DMS 273 treated with DMSO at 0.1 percent for 48 hours (cell line): Measurements from ENCODE around the gene SRR.
"Not testable (repeated sequence)": the region's sequence is repeated elsewhere in the genome, so short reads cannot be mapped to it uniquely, and the experiment has no call there.

Source experiments
- DNase-seq: peaks from one replicate; lab custom pipeline; 2025; lab: John Stamatoyannopoulos, UW

Gene SRR

DNA sequence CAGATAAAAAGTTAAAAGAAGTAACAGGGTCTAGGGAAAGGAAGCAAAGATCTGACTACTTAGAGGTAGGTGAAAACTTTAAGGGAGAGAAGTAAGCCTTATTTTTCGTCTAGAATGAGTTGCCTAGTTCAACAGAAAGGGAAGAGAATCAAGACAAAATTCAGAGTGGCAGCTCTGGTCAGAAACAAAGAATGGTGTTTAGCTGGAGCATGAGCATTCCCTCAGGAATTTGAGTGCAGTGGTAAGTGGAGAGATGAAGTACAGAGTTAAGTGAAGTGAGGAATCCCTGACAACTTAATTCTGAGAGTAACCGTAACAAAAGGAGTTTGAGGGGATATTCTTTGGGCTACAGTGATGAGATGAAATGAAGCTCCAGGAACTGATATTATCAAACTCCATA is 11.7 kb upstream of the SRR start:
- DNase-seq, result no peak

DNA sequence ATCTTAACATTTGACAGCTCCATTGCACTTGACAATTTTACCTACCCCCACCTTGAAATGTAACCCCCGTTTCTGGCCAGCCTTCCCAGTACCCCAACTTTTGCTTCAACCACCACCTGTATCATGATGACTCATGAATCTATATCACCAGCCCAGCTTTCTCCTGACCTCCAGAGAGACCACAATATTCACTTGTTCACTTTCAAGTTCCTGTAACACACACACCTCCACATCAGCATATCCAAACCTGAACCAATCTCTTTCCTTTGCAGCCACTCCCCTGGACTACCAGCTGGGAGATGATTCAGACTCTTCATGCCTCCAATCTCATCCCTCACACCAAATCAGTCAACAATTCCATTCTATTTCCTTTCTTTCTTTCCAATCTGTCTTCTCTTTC is 8.2 kb upstream of the SRR start:
- no peak for DNase-seq

DNA sequence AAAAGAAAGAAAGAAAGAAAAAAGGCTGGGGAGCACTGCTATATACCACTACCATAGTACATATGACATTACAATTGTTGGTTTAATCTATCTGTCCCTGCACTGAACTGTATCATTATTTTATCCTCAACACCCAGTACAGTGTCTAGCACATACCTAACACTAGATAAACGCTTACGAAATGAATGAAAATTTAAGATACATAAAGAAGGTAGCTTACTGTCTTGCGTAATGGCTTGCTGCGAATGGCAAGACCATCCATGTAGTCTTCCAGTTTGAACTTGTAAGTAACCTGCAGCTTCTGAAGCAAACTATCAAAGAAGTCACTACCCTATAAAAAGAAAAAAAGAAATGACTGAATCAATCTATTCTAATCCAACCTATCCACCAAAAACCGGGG is 6.7 kb upstream of the SRR start:
- no peak for DNase-seq

DNA sequence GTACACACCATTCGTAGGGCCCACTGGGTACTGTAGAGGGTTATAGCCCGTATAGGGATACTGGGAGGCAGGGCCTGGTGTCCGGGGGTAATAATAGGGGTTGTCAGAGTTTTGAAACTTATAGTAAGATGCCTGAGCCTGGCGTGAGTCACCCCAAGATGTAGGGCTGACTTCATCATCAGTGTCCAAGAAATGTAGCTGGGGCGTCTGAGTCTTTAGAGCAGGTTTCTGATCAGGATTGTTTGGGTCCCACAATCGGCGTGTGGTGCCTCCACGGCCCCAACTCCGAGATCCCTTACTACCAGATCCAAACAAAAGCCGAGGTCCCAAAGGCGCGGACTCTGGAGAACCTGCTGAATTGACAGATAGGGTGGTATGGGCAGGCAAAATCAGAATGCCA is 4.6 kb upstream of the SRR start:
- DNase-seq, result no peak

DNA sequence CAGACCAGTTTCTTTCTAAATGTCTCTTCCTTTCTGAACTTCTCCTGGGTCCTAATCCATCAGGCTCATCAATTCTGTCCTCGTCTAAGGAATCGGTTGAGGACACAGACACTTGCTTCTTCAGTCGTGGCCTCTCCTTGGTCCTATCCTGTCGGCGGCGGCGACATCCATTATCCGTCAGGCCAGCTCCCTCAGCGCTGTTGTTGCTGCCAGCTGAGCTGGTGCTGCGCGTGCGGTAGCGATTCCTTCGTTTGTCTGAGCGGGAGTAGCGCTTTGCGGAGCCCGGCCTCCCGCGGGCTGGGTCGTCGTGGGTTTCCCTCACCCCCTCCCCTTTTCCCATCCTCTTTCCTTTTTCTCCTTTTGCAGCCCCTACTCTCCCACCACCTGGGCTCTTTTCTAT is 4.0 kb upstream of the SRR start:
- no peak for DNase-seq

DNA sequence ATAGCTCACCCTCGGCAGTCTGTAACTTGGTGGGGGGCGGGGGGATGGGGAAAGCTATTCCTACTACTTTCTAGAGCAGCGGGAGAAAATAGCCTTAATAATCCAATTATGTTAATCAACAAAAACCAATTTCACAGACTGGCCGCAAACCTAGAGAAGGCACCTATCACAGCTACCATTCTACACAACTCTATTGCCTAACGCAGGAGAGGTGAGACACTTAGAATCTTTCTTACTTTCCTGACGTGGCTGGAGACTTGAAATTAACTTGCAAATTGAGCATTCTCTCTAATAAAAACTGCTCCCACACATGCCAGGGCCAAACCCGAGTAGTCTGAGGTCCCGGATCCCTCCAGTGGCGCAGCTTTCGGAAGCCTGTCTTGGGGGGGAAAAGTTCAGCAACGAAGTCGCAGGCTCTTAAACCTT is 959 bp upstream of the SRR start:
- no peak for DNase-seq

DNA sequence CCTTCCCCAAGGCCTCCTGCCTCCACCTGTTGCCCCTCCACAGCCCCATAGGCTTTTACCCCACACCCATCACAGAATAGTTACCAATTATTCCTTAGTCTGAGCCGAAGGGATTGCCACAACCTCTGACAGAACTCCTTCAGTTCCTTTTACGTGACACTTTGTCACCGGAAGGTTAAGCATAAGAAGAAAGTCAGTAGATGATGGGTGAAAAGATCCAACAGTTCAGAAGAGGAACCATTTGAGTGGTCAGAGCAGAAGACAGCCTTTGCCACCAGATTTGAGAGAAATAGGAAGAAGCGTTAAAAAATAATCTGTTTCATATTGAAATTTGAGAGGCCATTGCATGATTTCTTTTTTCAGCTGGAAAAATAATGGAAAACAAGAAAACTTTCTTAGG is 1.2 kb downstream of the SRR start:
- no peak for DNase-seq

DNA sequence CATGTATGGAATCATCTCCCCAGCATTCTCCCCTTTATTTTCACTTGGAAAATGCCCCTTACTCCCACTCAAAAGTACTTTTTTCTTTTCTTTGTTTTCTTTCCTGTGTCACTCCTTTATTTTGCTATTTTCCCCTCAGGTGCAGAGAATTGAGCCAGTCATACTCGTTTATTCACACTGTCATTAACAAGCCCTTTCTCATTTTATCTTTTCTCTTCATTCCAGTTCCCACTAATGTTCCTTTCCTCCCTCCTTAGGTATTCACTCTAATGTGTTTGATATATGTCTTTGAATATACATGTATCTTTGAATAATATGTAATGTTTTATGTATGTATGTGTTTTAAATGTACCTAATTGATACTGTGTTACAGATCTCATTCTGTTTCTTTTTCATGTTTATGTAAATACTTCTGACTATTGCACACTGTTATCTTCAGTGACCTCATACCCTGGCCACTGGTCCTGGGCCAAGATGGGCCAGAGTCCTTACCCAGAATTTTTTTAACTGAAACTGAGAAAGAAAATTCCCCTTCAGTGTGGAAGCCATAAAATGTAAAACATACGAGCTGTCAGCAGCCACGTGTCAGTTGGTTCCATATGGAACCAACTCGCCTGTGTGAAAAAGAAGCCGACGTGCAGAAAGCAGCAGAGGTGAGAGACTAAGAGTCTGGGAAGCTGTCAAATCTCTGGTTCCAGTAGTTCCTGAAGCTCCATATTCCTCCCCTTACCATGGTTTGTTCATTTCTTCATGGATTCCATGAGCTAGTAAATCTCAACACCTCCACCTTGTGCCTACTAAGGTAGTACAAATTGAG is 5.8 kb downstream of the SRR start:
- no peak for DNase-seq

DNA sequence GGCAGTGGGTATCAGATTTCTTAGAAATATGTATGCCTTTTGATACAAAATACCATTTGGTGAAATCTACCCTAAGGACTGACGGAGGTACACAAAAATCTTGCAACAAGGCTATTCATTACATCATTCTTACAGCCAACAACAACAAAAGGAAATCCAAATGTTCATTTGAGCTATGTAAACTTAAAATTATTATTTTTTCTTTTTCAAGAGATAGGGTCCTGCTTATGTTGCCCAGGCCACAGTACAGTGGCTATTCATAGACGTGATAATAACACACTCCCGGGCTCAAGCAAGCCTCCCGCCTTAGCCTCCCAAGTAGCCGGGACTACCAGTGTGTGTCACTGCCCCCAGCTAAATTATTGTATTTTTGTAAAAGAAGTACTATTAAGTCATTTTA is 9.0 kb downstream of the SRR start:
- DNase-seq, result no peak

DNA sequence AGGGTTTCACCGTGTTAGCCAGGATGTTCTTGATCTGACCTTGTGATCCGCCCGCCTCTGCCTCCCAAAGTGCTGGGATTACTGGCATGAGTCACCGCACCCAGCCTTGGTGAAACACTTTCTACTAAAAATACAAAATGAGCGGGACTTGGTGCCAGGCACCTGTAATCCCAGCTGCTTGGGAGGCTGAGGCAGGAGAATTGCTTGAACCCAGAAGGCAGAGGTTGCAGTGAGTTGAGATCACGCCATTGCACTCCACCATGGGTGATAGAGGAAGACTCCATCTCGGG is 13.1 kb downstream of the SRR start:
- not testable (repeated sequence) for DNase-seq

DNA sequence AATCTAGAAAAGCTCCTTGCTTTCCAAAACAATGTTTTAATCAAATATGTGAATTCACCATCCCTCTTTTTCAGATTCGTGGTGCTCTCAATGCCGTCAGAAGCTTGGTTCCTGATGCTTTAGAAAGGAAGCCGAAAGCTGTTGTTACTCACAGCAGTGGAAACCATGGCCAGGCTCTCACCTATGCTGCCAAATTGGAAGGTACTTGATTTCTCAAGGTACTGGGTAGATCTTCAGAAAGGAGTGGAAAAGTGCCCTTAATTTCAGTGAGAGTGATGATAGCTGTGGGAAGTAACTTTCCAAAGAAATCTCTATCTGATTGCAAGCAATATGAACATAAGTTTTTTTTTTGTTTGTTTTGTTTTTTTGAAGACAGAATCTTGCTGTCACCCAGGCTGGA is 14.0 kb downstream of the SRR start:
- no peak for DNase-seq

DNA sequence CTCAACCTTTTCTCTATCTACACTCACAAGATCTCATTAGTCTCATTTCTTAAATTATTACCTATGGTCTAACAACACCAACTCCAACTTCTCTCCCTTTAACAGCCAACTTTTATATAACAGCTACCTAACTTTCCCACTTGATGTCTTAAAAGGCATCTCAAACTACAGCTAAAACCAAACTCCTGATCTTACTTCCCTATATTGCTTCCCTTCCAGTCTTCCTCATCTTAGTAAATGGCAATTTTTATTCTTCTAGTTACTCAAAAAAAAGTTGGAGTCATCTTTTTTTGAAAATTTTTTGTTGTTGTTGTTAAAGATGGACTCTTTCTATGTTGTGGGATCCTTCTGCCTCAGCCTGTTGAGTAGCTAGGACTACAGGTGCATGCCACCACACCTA is 15.3 kb downstream of the SRR start:
- no peak for DNase-seq

DNA sequence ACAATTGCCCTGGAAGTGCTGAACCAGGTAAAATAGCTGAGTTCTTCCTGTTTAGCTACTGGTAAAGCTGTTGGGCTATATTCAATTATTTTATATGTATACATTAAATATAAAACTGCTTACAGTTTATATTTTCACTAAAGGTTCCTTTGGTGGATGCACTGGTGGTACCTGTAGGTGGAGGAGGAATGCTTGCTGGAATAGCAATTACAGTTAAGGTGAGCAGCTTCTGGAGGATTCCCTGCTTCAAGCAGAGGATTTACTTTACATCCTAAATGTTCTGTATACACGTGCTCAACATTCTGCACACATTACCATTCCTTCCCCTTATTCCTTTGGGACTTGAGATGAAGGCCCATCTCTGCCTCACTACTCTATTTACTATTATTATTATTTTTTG is 17.6 kb downstream of the SRR start:
- no peak for DNase-seq

DNA sequence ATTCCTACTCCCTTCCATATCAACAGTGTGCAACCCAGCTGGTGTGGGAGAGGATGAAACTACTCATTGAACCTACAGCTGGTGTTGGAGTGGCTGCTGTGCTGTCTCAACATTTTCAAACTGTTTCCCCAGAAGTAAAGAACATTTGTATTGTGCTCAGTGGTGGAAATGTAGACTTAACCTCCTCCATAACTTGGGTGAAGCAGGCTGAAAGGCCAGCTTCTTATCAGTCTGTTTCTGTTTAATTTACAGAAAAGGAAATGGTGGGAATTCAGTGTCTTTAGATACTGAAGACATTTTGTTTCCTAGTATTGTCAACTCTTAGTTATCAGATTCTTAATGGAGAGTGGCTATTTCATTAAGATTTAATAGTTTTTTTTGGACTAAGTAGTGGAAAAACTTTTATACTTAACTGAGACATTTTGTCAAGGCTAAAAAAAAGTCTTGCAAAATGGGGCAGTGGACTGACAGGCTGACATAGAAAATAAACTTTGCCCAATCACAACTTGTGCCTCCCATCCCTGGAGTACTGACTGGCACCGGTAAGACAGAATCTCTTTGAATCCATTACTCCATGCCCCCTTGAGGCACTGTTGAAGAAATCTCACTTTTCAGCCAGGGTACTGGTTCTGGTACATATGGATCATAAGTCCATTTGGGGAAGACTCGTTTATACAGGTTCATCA is 20.0 kb downstream of the SRR start:
- no peak for DNase-seq

DNA sequence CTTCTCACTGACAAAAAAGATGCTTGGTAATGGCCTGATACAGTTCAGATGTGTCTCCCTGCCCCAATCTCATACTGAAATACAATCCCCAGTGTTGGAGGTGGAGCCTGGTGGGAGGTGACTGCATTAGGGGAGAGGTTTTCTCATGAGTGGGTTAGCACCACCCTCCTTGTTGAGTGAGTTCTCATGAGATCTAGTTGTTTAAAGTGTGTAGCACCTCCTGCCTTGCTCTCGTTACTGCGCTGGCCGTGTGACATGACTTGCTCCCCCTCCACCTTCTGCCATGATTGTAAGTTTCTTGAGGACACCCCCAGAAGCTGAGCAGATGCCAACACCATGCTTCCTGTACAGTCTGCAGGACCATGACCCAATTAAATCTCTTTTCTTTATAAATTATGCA is 27.6 kb downstream of the SRR start:
- DNase-seq, result no peak

DNA sequence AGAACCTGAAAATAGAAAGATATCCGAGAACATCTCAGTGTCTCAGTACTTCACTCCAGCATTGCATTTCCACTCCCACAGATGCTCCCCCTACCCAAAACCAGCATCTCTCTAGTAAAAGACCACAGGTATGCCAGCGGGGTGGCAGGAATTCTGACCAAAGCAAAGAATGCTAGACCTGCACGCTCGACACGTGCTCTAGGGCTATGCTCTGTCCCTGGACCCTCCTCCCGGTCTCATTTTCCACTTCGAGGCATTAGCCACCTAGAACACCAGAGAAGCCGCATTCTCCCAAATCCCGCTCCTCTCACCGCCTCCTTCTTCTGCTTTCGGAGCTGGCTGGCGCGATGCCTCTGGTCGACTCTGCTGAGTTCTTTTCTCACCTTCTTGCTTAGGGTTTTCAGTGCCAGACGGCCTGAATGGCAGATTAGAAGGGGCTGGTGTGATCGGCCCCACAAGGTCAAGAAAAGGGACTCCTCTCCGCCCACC is 32.0 kb downstream of the SRR start:
- DNase-seq, result no peak

DNA sequence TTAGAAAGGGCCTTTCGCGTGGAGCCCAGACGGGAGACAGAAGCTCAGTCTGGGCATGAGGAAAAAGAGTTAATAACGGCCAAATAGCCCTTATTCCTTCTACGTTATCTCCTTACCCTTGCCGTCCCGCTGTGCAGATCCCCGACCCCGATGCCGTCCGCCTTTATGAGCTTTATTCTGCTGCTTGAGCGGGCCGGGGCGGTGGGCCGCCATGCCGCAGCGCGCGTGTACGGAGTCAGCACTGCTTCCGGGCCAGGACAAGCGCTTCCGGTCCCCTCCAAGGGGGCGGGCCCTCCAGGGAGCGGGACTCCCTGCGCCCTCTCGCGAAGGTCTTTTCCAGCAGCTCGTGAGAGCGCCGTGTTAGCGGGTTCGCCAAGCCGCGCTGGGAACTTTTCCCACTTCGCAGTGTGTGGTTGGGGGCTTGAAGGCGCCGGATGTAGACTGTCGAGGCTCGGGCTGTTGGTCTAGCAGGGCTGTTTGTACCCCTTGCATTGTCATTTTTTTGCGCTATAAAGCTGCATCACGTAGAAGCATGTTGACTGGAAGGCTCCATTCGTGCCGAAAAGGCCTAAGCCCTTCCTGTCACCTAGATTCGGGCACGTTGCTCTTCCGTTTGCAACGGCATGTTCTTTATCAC is 32.6 kb downstream of the SRR start, which contains the start of gene TSR1:
Gene TSR1, minus strand, starts transcription at position 243 of the 637 bp plus-strand sequence. Its CDS starts 30 bp downstream, at position 213.
- peak; percentile 40 for DNase-seq

DNA sequence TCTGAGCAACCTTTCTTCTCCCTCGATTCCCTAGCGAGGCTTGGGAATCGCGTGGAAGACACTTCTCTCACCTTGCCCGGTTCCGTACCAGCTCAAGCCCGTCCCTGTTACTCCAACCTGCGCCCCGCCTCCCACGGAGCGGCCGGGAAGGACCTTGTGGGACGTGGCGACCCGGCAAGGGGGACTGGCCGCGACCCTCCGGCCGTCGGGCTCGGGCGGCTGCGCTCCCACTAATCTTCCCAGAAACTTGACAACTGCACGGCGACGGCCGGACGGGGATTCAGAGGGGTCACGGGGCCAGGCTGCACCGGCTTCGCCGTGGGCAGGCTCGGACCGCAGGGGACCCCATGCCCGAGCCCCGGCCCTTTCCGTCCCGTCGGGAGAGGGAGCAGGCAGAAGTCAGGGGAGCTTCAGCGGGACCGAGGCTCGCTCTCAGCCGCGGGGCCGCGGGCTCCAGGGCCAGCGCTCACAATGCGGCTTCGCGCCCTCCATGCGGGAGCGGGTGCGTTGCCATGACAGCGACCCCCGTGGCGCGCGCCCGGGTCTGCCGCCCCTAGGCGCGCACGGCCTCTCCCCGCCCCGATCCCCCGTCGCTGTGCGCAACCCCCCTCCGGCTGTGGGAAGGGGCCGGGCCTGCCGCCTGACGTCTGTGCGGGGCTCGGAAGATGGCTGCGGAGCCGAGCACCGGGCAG is 33.2 kb downstream of the SRR start, which contains the start of gene SGSM2:
Gene SGSM2, plus strand, starts transcription at position 650 of the 692 bp plus-strand sequence. CDS start 188 bp downstream, outside the sequence.
- peak; percentile 18 for DNase-seq

DNA sequence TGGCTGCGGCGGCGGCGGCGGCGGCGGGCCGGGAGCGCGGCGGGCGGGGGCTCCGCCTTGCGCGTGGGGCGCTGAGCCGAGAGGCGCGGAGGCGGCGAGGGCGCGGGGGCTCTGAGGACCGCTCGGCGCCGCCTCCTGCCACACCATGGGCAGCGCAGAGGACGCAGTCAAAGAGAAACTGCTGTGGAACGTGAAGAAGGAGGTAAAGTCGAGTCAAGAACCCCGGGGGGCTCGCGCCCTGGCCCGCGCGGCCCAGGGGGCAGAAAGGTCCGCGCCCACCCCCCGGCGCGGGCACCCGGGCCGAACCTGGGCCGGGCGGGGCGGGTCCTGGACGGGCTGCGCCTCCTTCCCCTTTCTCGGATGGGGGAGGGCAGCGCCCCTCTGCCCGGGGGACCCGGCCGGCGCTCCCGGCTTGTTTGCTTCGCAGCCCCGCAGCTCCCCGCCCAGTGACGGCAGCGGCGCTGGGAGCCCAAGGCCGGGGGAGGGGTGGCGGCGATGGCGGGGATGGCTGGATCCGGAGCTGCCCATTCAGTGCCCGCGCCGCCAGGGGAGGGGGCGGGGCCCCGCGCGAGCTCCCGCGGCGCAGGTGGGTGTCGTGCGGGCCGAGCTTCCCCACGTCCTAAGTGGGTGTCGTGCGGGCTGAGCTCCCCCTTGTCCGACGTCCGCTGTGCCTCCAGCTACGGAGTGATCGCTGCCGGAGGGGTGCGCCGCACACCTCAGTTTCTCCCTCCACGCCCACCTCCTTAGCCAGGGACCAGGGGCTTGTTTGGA is 34.0 kb downstream of the SRR start:
- DNase-seq, result no peak

DNA sequence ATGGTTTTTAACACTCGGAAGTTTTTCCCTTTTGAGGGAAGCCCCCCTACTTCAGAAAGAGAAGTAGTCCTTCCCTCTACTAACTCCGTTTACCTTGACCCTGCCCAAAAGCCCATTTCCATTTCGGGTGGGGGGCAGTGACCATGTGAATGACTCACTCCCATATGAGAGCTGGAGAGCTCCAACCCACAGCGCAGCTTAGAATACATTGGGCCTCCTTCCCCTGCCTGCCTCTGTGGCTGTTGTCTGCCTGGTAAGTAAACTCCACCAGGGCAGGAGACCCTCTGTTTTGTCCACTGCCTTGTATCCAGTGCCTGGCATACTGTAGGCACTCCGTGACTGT is 34.5 kb downstream of the SRR start:
- DNase-seq, result no peak

DNA sequence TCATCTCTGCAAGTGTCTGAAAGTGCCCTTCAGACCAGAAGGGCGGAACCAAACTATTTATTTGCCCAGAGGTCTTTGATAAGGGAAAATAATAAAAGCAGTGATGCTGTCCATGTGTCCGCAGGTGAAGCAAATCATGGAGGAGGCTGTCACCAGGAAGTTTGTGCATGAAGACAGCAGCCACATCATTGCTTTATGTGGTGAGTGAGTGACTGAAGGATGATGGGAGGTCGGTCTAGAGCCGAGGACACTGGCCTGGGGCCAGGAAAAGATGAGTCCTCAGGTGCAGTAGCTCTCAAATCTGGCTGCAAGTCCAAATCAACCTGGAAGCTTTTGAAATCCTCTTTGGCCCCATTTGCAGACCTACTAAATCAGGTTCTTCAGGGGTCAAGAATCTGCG is 39.7 kb downstream of the SRR start:
- DNase-seq, result no peak

DNA sequence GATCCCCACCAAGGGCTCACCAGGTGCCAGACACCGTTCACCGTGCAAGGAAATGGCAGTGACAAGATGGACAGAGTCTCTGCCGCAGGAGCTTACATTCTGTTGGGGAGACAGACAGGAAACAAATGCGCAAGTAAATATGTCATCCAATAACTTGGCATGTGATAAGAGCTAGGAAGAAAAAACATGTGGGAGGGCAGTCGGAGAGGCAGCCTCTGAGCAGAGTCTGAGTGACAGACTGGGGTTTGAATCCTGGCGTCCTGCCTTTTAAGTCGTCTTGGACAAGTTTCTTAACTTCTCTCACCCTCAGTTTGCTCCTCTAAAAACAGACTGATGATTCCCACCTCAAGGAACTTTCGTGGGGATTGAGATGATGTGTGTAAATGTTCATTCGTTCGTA is 40.8 kb downstream of the SRR start:
- DNase-seq, result no peak
